WTC11 (cell line): ENCODE measurements around the gene SUPT4H1.
"Not testable (repeated sequence)": the region's sequence is repeated elsewhere in the genome, so short reads cannot be mapped to it uniquely, and the experiment has no call there.

Source experiments
- ATF3 ChIP-seq: sonication (generic); formaldehyde crosslinking; conservative IDR thresholded peaks from 2 replicates; pipeline ENCODE4 v1.8.1; 2022; ENCODE audit warnings: mild to moderate bottlenecking, missing genetic modification reagents
- JUN ChIP-seq: sonication (generic); formaldehyde crosslinking; IDR thresholded peaks from 2 replicates; pipeline ENCODE4 v1.8.0; 2023; ENCODE audit warnings: mild to moderate bottlenecking, missing genetic modification reagents
- ZNF423 ChIP-seq: fragments of 250-450 bp; sonication (Bioruptor Pico); IDR thresholded peaks from 2 replicates; pipeline ENCODE4 v2.1.2; 2022; ENCODE audit warnings: mild to moderate bottlenecking, moderate library complexity

- TF ChIP-seq JUN (CRISPR knock-in tag); ZNF423 (CRISPR knock-in tag); ATF3: not testable (repeated sequence)
Observed at GRCh38 chr17:58341136-58341860, 10.7 kb downstream of the SUPT4H1 start.
